ENCODE measurements around the gene STOX2.

- TF ChIP-seq, protein P1, sequence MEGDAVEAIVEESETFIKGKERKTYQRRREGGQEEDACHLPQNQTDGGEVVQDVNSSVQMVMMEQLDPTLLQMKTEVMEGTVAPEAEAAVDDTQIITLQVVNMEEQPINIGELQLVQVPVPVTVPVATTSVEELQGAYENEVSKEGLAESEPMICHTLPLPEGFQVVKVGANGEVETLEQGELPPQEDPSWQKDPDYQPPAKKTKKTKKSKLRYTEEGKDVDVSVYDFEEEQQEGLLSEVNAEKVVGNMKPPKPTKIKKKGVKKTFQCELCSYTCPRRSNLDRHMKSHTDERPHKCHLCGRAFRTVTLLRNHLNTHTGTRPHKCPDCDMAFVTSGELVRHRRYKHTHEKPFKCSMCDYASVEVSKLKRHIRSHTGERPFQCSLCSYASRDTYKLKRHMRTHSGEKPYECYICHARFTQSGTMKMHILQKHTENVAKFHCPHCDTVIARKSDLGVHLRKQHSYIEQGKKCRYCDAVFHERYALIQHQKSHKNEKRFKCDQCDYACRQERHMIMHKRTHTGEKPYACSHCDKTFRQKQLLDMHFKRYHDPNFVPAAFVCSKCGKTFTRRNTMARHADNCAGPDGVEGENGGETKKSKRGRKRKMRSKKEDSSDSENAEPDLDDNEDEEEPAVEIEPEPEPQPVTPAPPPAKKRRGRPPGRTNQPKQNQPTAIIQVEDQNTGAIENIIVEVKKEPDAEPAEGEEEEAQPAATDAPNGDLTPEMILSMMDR (IDR thresholded peaks at IDR 0.05; ENCODE audit: insufficient read depth, low read depth, low read length): no peak
- TF ChIP-seq EZH2 (IDR thresholded peaks at IDR 0.05; ENCODE audit: insufficient read depth, low read length): no peak
Measured at GRCh38 chr4:183887351-183887750, 17.8 kb upstream of the STOX2 start.
